Aorta (tissue), 5 donors: Measurements from ENCODE around the gene PLD1. TPM values are rescaled to one million over a fixed set of nuclear protein-coding genes. Genes with fewer than 3 reads are reported as not detected.
A peak's percentile ranks its signal among the peaks of the same experiment; 100 is the strongest.
"Not testable (repeated sequence)": the region's sequence is repeated elsewhere in the genome, so short reads cannot be mapped to it uniquely, and the experiment has no call there.

Experiments
- ATAC-seq: fragments of 200-7000 bp; cut with Tn5 transposase; one replicate; pipeline ENCODE4 v1.9.1; 2022; ENCODE audit warnings: moderate library complexity; ENCODE audit not compliant: low FRiP score
- DNase-seq, 2 donors: peaks; one replicate each; pipeline ENCODE4 v3.0.0-alpha.2; 2020
- H3K27ac ChIP-seq, 2 donors: one replicate each; pipeline ENCODE4 v1.5.1; 2013; ENCODE audit warnings: low read length in 2 of 2, mild to moderate bottlenecking in 2 of 2, moderate library complexity in 2 of 2, control low read depth in 1 of 2, inconsistent platforms in 1 of 2, low read depth in 1 of 2
- H3K27me3 ChIP-seq, 2 donors: one replicate each; pipeline ENCODE4 v1.6.1; 2013; ENCODE audit warnings: control low read depth in 1 of 2, low read length in 1 of 2, mild to moderate bottlenecking in 1 of 2, moderate library complexity in 1 of 2; ENCODE audit not compliant: insufficient read depth in 2 of 2, control insufficient read depth in 1 of 2
- H3K36me3 ChIP-seq, 2 donors: one replicate each; pipeline ENCODE4 v1.6.1; 2013; ENCODE audit warnings: control low read depth in 1 of 2, low read length in 1 of 2, mild to moderate bottlenecking in 1 of 2; ENCODE audit not compliant: insufficient read depth in 2 of 2, control insufficient read depth in 1 of 2
- H3K4me1 ChIP-seq, 2 donors: one replicate each; pipeline ENCODE4 v1.6.1; 2013; ENCODE audit warnings: low read length in 2 of 2, control low read depth in 1 of 2, mild to moderate bottlenecking in 1 of 2, moderate library complexity in 1 of 2; ENCODE audit not compliant: insufficient read depth in 2 of 2, control insufficient read depth in 1 of 2
- H3K4me3 ChIP-seq, 2 donors: one replicate each; pipeline ENCODE4 v1.5.1; 2013; ENCODE audit warnings: low read length in 2 of 2, control low read depth in 1 of 2, mild to moderate bottlenecking in 1 of 2
- H3K9me3 ChIP-seq: one replicate; pipeline ENCODE4 v1.6.1; 2013; ENCODE audit warnings: mild to moderate bottlenecking, low read length; ENCODE audit not compliant: control insufficient read depth
- WGBS, 2 donors: extraction: QIAGEN DNeasy Blood & Tissue Kit; methylation state at CpG; one replicate each; pipeline ENCODE4 v1.1.7; 2013; 5-methylcytosine and 5-hydroxymethylcytosine counted together
- intact Hi-C, 2 donors: fragments of 100-400 bp; cut with DNase I; formaldehyde crosslinking; loops; one replicate each; pipeline versions ENCODE4 v1.14.2 to v1.15.0; 2022
- polyA plus RNA-seq, 2 donors: library from polyadenylated mRNA; stranded (reverse); fragments of 200-250 nt; gene quantifications; one replicate each; pipeline ENCODE4 v1.2.3, GENCODE V29; 2013
- total RNA-seq, 2 donors: library from RNA; stranded (reverse); fragmentation: NEBNext Ultra II Directional; extraction: Animal tissue kit (Norgen Biotek cat#: 25700); gene quantifications; one replicate each; pipeline ENCODE4 v1.2.1, GENCODE V29; 2021
- donor health status: healthy with polysubstance abuse.
- donor health status: Bipolar disorder and iron deficiency.
- donor health status: DM: no; HTN: no; CAD: no.
- donor health status: DM: no; HTN: no; CAD: no.
- donor health status: DM: yes; HTN: yes; CAD: no.

The PLD1 gene
- total and polyA plus RNA-seq, 4 donors = 19.1 to 41.3 (median 25.6) TPM

GRCh38 chr3:171636666-171637065, 173.6 kb downstream of the PLD1 start:
- intact Hi-C loops = no loop called here
- no peaks in the 10 kb centered on the region for H3K4me1 ChIP-seq
- H3K4me3 ChIP-seq = no peak overlapping the region
- H3K9me3 ChIP-seq = no peaks in the 10 kb centered on the region
- H3K27ac ChIP-seq = no peak overlapping the region
- no peaks in the 10 kb centered on the region for H3K27me3 ChIP-seq
- ATAC-seq (no peak), DNase-seq (no peak)
- WGBS, 2 donors = 90 to 94% methylated on average over 1 of the region's 1 CpG
- H3K36me3 ChIP-seq = peaks cover 2 to 5% of the 10 kb centered on the region in 2 donors

- no peak for ATAC-seq
- H3K36me3 ChIP-seq = no peaks in the 10 kb centered on the region
- intact Hi-C loops = no loop called here
- H3K27ac ChIP-seq = no peak overlapping the region
- DNase-seq = no peak
- no peak overlapping the region for H3K4me3 ChIP-seq
- H3K4me1 ChIP-seq = no peaks in the 10 kb centered on the region
- H3K27me3 ChIP-seq = no peaks in the 10 kb centered on the region
- H3K9me3 ChIP-seq = no peaks in the 10 kb centered on the region
- WGBS, 2 donors = 90 to 92% methylated on average over 4 of the region's 4 CpGs
Measured at GRCh38 chr3:171632766-171633165, 177.5 kb downstream of the PLD1 start.

DNA sequence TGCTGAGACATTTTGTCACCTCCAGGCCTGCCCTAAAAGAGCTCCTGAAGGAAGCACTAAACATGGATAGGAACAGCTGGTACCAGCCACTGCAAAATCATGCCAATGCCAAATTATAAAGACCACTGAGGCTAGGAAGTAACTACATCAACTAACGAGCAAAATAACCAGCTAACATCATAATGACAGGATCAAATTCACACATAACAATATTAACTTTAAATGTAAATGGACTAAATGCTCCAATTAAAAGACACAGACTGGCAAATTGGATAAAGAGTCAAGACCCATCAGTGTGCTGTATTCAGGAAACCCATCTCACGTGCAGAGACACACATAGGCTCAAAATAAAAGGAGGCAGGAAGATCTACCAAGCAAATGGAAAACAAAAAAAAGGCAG, 183.5 kb downstream of the PLD1 start:
- 92 to 98% methylated on average over 2 of the region's 2 CpGs for WGBS, 2 donors
- intact Hi-C loops, H3K36me3 ChIP-seq, H3K4me1 ChIP-seq, H3K27me3 ChIP-seq, H3K27ac ChIP-seq, H3K4me3 ChIP-seq, ATAC-seq, DNase-seq, H3K9me3 ChIP-seq: not testable (repeated sequence)

DNA sequence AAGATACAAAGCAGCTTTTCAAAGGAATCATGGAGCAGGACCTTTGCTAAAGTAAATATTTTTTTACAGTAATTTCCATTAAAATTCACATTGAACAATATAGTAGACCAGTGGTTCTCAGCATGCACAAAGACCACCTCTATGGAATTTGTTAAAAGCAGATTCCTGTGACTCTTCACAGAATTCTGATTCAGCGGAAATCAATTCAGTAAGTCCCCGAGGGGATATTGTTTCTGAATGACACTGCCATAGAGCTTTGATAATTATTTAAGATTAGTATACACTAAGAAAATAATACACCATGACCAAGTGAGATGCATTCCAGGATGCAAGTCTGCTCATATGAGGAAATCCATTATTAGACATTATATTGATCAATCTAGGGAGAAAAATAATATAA, 188.2 kb downstream of the PLD1 start:
- intact Hi-C loops = no loop called here
- 96 to 98% methylated on average over 2 of the region's 2 CpGs for WGBS, 2 donors
- DNase-seq (no peak), ATAC-seq (no peak)
- peaks cover 2 to 3% of the 10 kb centered on the region in 2 donors for H3K36me3 ChIP-seq
- no peaks in the 10 kb centered on the region for H3K27me3 ChIP-seq
- no peaks in the 10 kb centered on the region for H3K4me1 ChIP-seq
- H3K27ac ChIP-seq = no peak overlapping the region
- H3K9me3 ChIP-seq = no peaks in the 10 kb centered on the region
- H3K4me3 ChIP-seq = no peak overlapping the region

- Histone ChIP-seq H3K27me3 (no peaks in the 10 kb centered on the region), H3K9me3 (no peaks in the 10 kb centered on the region), H3K4me1 (no peaks in the 10 kb centered on the region), H3K4me3 (no peak overlapping the region), H3K36me3 (peaks cover 2 to 4% of the 10 kb centered on the region in 2 donors), H3K27ac (no peak overlapping the region)
- WGBS, 2 donors = 86 to 92% methylated on average over 1 of the region's 1 CpG
- ATAC-seq (no peak), DNase-seq (no peak)
- intact Hi-C loops = no loop called here
Measured at GRCh38 chr3:171620825-171621434, 189.4 kb downstream of the PLD1 start.

DNA sequence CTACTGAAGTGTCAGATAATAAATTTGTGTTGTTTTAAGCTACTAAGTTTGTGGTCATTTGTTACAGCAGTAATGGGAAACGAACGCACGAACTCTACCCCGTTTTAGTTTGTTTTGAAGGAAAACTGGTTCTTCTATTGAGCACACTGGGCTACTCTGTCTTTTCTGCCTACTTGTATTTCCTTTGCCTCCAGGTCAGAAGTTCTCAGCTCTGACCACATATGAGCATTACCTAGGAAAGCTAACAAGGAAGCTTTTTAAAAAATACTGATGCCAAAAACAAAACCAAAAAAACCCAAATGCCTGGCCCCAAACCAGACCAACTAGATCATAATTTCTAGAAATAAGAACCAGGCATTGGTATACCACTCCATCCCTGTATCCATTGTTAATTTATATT, 193.5 kb downstream of the PLD1 start:
- intact Hi-C loops = no loop called here
- Histone ChIP-seq H3K27me3 (no peaks in the 10 kb centered on the region), H3K4me1 (no peaks in the 10 kb centered on the region), H3K27ac (no peak overlapping the region), H3K4me3 (no peak overlapping the region), H3K36me3 (peaks cover 2 to 4% of the 10 kb centered on the region in 2 donors), H3K9me3 (no peaks in the 10 kb centered on the region)
- WGBS, 2 donors = 76 to 82% methylated on average over 4 of the region's 4 CpGs
- no peak for ATAC-seq
- DNase-seq = no peak

GRCh38 chr3:171615686-171616085, 194.6 kb downstream of the PLD1 start:
- intact Hi-C loops = no loop called here
- Histone ChIP-seq H3K27ac (no peak overlapping the region), H3K9me3 (no peaks in the 10 kb centered on the region), H3K4me1 (no peaks in the 10 kb centered on the region), H3K36me3 (peaks cover 2 to 8% of the 10 kb centered on the region in 2 donors), H3K27me3 (no peaks in the 10 kb centered on the region), H3K4me3 (no peak overlapping the region)
- no peak for DNase-seq
- no peak for ATAC-seq
- 87 to 88% methylated on average over 1 of the region's 1 CpG for WGBS, 2 donors

DNA sequence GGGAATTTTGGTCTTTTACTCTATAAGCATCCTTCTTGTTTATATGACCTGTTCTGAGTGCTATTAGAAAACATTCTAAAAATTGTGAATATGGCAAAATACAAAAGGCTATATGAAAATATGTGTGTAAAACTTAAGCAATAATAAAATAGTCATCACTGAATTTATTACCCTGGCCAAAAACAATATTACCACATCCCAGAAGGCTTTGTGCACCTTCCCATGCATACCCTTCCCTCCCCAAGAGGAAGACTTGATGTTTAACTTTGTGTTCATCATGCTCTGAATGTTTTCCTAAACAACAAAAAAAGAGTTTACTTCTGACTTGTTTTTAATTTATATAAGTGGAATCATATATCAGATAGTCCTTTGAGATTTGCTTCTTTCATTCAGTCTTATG, 195.0 kb downstream of the PLD1 start:
- no peak for DNase-seq
- intact Hi-C loops = no loop called here
- H3K36me3 ChIP-seq = peaks cover 2 to 8% of the 10 kb centered on the region in 2 donors
- no peak overlapping the region for H3K27ac ChIP-seq
- H3K9me3 ChIP-seq = no peaks in the 10 kb centered on the region
- no peaks in the 10 kb centered on the region for H3K4me1 ChIP-seq
- no peak overlapping the region for H3K4me3 ChIP-seq
- ATAC-seq = no peak
- H3K27me3 ChIP-seq = no peaks in the 10 kb centered on the region

- ATAC-seq (no peak), DNase-seq (peak in 1 of 2 donors; percentile 73)
- no peaks in the 10 kb centered on the region for H3K9me3 ChIP-seq
- H3K4me3 ChIP-seq = no peak overlapping the region
- intact Hi-C loops = no loop called here
- no peaks in the 10 kb centered on the region for H3K27me3 ChIP-seq
- H3K27ac ChIP-seq = no peak overlapping the region
- H3K4me1 ChIP-seq = no peaks in the 10 kb centered on the region
- WGBS, 2 donors = 50 to 53% methylated on average over 11 of the region's 11 CpGs
- H3K36me3 ChIP-seq = peaks cover 2 to 8% of the 10 kb centered on the region in 2 donors
Measured at GRCh38 chr3:171614318-171614921, 195.9 kb downstream of the PLD1 start.
